DMS114 treated with DMSO at 0.1 percent for 48 hours (cell line): ENCODE data around the gene UBE2R2.
"Not testable (repeated sequence)": the region's sequence is repeated elsewhere in the genome, so short reads cannot be mapped to it uniquely, and the experiment has no call there.

Experiments
- DNase-seq: peaks from one replicate; lab custom pipeline; 2025; ENCODE audit not compliant: unreplicated experiment; lab: John Stamatoyannopoulos, UW

UBE2R2 gene

GRCh38 chr9:33837138-33837537, 20.2 kb downstream of the UBE2R2 start:
- no peak for DNase-seq

GRCh38 chr9:33840381-33840780, 23.4 kb downstream of the UBE2R2 start:
- no peak for DNase-seq

GRCh38 chr9:33843312-33843961, 26.5 kb downstream of the UBE2R2 start:
- no peak for DNase-seq

- no peak for DNase-seq
These were observed 29.3 kb downstream of the UBE2R2 start for GRCh38 chr9:33846231-33846630.

- DNase-seq, result not testable (repeated sequence)
These were observed 30.9 kb downstream of the UBE2R2 start for GRCh38 chr9:33847894-33848205.

- DNase-seq, result no peak
These were observed 33.3 kb downstream of the UBE2R2 start for GRCh38 chr9:33850267-33850629.

- no peak for DNase-seq
These were observed 33.7 kb downstream of the UBE2R2 start for GRCh38 chr9:33850677-33851076.

- no peak for DNase-seq
These were observed 34.3 kb downstream of the UBE2R2 start for GRCh38 chr9:33851301-33851700.

GRCh38 chr9:33852216-33852826, 35.4 kb downstream of the UBE2R2 start:
- DNase-seq, result peak; percentile 9

GRCh38 chr9:33856247-33856646, 39.3 kb downstream of the UBE2R2 start:
- DNase-seq, result no peak

GRCh38 chr9:33858423-33858822, 41.5 kb downstream of the UBE2R2 start:
- no peak for DNase-seq

GRCh38 chr9:33860200-33860871, 43.4 kb downstream of the UBE2R2 start:
- no peak for DNase-seq

GRCh38 chr9:33861917-33862453, 45.0 kb downstream of the UBE2R2 start:
- no peak for DNase-seq

- DNase-seq, result not testable (repeated sequence)
These were observed 46.1 kb downstream of the UBE2R2 start for GRCh38 chr9:33863027-33863426.

- no peak for DNase-seq
These were observed 50.9 kb downstream of the UBE2R2 start for GRCh38 chr9:33867747-33868439.

GRCh38 chr9:33868440-33868973, 51.5 kb downstream of the UBE2R2 start:
- DNase-seq, result no peak

- DNase-seq, result not testable (repeated sequence)
These were observed 52.3 kb downstream of the UBE2R2 start for GRCh38 chr9:33869243-33869642.

GRCh38 chr9:33877727-33878489, 60.9 kb downstream of the UBE2R2 start:
- no peak for DNase-seq

GRCh38 chr9:33878691-33879366, 61.9 kb downstream of the UBE2R2 start:
- DNase-seq, result no peak
